HCT116 (cell line): ENCODE data around the gene SIRPD. TPM values are rescaled to one million over a fixed set of nuclear protein-coding genes. Genes with fewer than 3 reads are reported as not detected.

ENCODE experiments used
- ATAC-seq: fragments of 200-7000 bp; cut with Tn5 transposase; 2 replicates; pipeline ENCODE4 v1.9.1; 2020; ENCODE audit warnings: mild to moderate bottlenecking, moderate library complexity
- BruUV-seq: library from RNA; stranded (reverse); fragments of 400-500 nt; replicated peaks from 2 replicates; lab custom pipeline; 2021; lab: Mats Ljungman, UMichigan
- CTCF ChIA-PET: fragments of 300-600 bp; sonication (Branson Sonifier 250); formaldehyde crosslinking; loops from one replicate; lab custom pipeline; 2021; ENCODE audit warnings: antibody characterized with exemption; lab: Charles Lee
- POLR2A ChIA-PET: fragments of 300-600, 350-600 bp; sonication (Branson Sonifier 250); formaldehyde crosslinking; loops from one replicate; lab custom pipeline; 2021; ENCODE audit warnings: antibody characterized with exemption; lab: Charles Lee
- RAD21 ChIA-PET, 2 experiments: fragments of 300-600 bp; sonication (Branson Sonifier 250); formaldehyde crosslinking; loops; one replicate each; lab custom pipeline; 2023; ENCODE audit warnings: low total read pairs in 2 of 2; ENCODE audit not compliant: uncharacterized antibody in 2 of 2, unreplicated experiment in 2 of 2, low non-redundant PET in 1 of 2; lab: Charles Lee
- DNase-seq: peaks from one replicate; pipeline ENCODE4 v3.0.0-alpha.2; 2010; ENCODE audit warnings: low read depth, low spot score
- H2AFZ ChIP-seq: fragments of 200-600 bp; shearing (Covaris generic), sonication (generic); 2 replicates; pipeline ENCODE4 v1.6.1; 2017; ENCODE audit warnings: low read depth, mixed run types, mixed read lengths, antibody characterized with exemption, low read length; ENCODE audit not compliant: poor library complexity, severe bottlenecking
- H3K27ac ChIP-seq: 2 replicates; pipeline ENCODE4 v1.5.1; 2012; ENCODE audit warnings: low read depth, low read length
- H3K27me3 ChIP-seq: fragments of 200-600 bp; sonication (generic); 2 replicates; pipeline ENCODE4 v1.6.1; 2016; ENCODE audit warnings: mixed run types, low read length, mixed read lengths; ENCODE audit not compliant: insufficient read depth
- H3K36me3 ChIP-seq, 2 experiments: fragments of 200-500 bp in 1 of 2; fragments of 200-600 bp in 1 of 2; sonication (Bioruptor generic) in 1 of 2; sonication (generic) in 1 of 2; 2 replicates each; pipeline versions ENCODE4 v1.5.1 to v1.6.1; 2014 to 2016; ENCODE audit warnings: low read length in 2 of 2, inconsistent platforms in 1 of 2, mixed read lengths in 1 of 2, mixed run types in 1 of 2; ENCODE audit not compliant: insufficient read depth in 2 of 2, control insufficient read depth in 1 of 2
- H3K4me1 ChIP-seq, 2 experiments: fragments of 200-600 bp in 1 of 2; sonication (generic) in 1 of 2; 2 replicates each; pipeline versions ENCODE4 v1.5.1 to v1.6.1; 2012 to 2017; ENCODE audit warnings: low read length in 2 of 2, inconsistent platforms in 1 of 2, mild to moderate bottlenecking in 1 of 2, mixed read lengths in 1 of 2, mixed run types in 1 of 2, moderate library complexity in 1 of 2; ENCODE audit not compliant: insufficient read depth in 2 of 2, control insufficient read depth in 1 of 2
- H3K4me2 ChIP-seq: fragments of 200-600 bp; sonication (generic); 2 replicates; pipeline ENCODE4 v1.6.1; 2017; ENCODE audit warnings: mixed run types, low read length, mixed read lengths
- H3K4me3 ChIP-seq, 2 experiments: fragments of 200-600 bp in 1 of 2; sonication (generic) in 1 of 2; replicated peaks in 1 of 2; 2 replicates each; pipeline ENCODE4 v1.5.1; 2011 to 2016; ENCODE audit warnings: low read length in 2 of 2, control low read depth in 1 of 2, low read depth in 1 of 2, mild to moderate bottlenecking in 1 of 2, mixed read lengths in 1 of 2, mixed run types in 1 of 2
- H3K79me2 ChIP-seq: fragments of 200-600 bp; sonication (generic); 2 replicates; pipeline ENCODE4 v1.6.1; 2017; ENCODE audit warnings: mild to moderate bottlenecking, mixed run types, low read length, moderate library complexity, mixed read lengths; ENCODE audit not compliant: insufficient read depth
- H3K9ac ChIP-seq: fragments of 200-600 bp; sonication (generic); 2 replicates; pipeline ENCODE4 v1.6.1; 2016; ENCODE audit warnings: low read length, mixed read lengths
- H3K9me2 ChIP-seq: fragments of 200-600 bp; sonication (generic), shearing (Covaris generic); 2 replicates; pipeline ENCODE4 v1.6.1; 2017; ENCODE audit warnings: mixed run types, mild to moderate bottlenecking, moderate library complexity; ENCODE audit not compliant: insufficient read depth
- H3K9me3 ChIP-seq, 2 experiments: fragments of 200-500 bp in 1 of 2; fragments of 200-600 bp in 1 of 2; sonication (Bioruptor generic) in 1 of 2; sonication (generic) in 1 of 2; 2 replicates each; pipeline ENCODE4 v1.6.1; 2014 to 2017; ENCODE audit warnings: low read length in 2 of 2, mixed read lengths in 2 of 2, inconsistent platforms in 1 of 2, low read depth in 1 of 2, mild to moderate bottlenecking in 1 of 2, mixed run types in 1 of 2, moderate library complexity in 1 of 2; ENCODE audit not compliant: control insufficient read depth in 1 of 2, insufficient read depth in 1 of 2
- H4K20me1 ChIP-seq: fragments of 200-600 bp; sonication (generic), shearing (Covaris generic); 2 replicates; pipeline ENCODE4 v1.6.1; 2017; ENCODE audit warnings: mixed run types, mild to moderate bottlenecking, moderate library complexity; ENCODE audit not compliant: insufficient read depth
- CTCF ChIP-seq, 3 experiments: fragments of 200-600 bp in 1 of 3; sonication (generic) in 1 of 3; IDR thresholded peaks in 2 of 3; conservative IDR thresholded peaks in 1 of 3; 2 replicates each; pipeline ENCODE4 v1.5.1; 2012 to 2017; ENCODE audit warnings: low read depth in 2 of 3, low read length in 2 of 3, antibody characterized with exemption in 1 of 3, borderline replicate concordance in 1 of 3, control low read depth in 1 of 3, mild to moderate bottlenecking in 1 of 3, mixed read lengths in 1 of 3, mixed run types in 1 of 3, moderate library complexity in 1 of 3; ENCODE audit not compliant: insufficient read depth in 1 of 3
- EGR1 ChIP-seq: IDR thresholded peaks from 2 replicates; pipeline ENCODE4 v1.6.1; 2012; ENCODE audit warnings: low read depth
- POLR2A ChIP-seq: IDR thresholded peaks from 2 replicates; pipeline ENCODE4 v1.7.0; 2011; ENCODE audit warnings: borderline replicate concordance; ENCODE audit not compliant: insufficient read depth, insufficient read length; ENCODE audit errors: extremely low read depth
- SIN3A ChIP-seq: IDR thresholded peaks from 2 replicates; pipeline ENCODE4 v1.6.1; 2012; ENCODE audit warnings: low read depth
- TCF7L2 ChIP-seq: IDR thresholded peaks from 2 replicates; pipeline ENCODE4 v1.7.0; 2011; ENCODE audit warnings: borderline replicate concordance, inconsistent platforms; ENCODE audit not compliant: insufficient read depth, insufficient read length; ENCODE audit errors: extremely low read depth
- YY1 ChIP-seq: IDR thresholded peaks from 2 replicates; pipeline ENCODE4 v1.6.1; 2011; ENCODE audit warnings: low read length, low read depth, moderate library complexity, mild to moderate bottlenecking; ENCODE audit not compliant: insufficient replicate concordance; ENCODE audit errors: extremely low read depth
- ZBTB33 ChIP-seq: IDR thresholded peaks from 2 replicates; pipeline ENCODE4 v1.6.1; 2011; ENCODE audit warnings: mild to moderate bottlenecking, low read length, moderate library complexity; ENCODE audit not compliant: insufficient replicate concordance; ENCODE audit errors: extremely low read depth
- intact Hi-C: fragments of 100-400 bp; cut with micrococcal nuclease; formaldehyde crosslinking; loops from 2 replicates; pipeline ENCODE4 v1.10.0; 2022
- total RNA-seq: library from RNA; stranded (reverse); gene quantifications from one replicate; pipeline ENCODE4 v1.2.1, GENCODE V29; 2021; ENCODE audit not compliant: unreplicated experiment

SIRPD gene
- total RNA-seq, 1 experiment from 2014 or later: not detected

GRCh38 chr20:1579488-1579887, 22.0 kb upstream of the SIRPD start:
- DNase-seq (no peak), ATAC-seq (no peak)
- no peak overlapping the region for H3K27ac ChIP-seq
- no peak overlapping the region for H3K9ac ChIP-seq
- no peaks in the 10 kb centered on the region for H4K20me1 ChIP-seq
- RAD21 ChIA-PET: no interaction called here
- intact Hi-C loops: loop anchor here (1.0 kb wide), 1 partner anchor 36 kb away; no protein-coding TSS in a partner anchor
- H3K4me1 ChIP-seq: no peaks in the 10 kb centered on the region
- H3K9me3 ChIP-seq: no peaks in the 10 kb centered on the region
- no TSS peak for BruUV-seq
- no peak overlapping the region for H3K4me2 ChIP-seq
- H3K27me3 ChIP-seq: no peaks in the 10 kb centered on the region
- H3K79me2 ChIP-seq: no peaks in the 10 kb centered on the region
- no peaks in the 10 kb centered on the region for H3K36me3 ChIP-seq
- no peaks in the 10 kb centered on the region for H3K9me2 ChIP-seq
- POLR2A ChIA-PET: no interaction called here
- TF ChIP-seq EGR1 (no peak), SIN3A (no peak), POLR2A (no peak), CTCF (IDR thresholded peaks at IDR 0.05 in 2 of 3, conservative IDR thresholded peaks at IDR 0.05 in 1 of 3; ENCODE audit: borderline replicate concordance in 1 of 3, insufficient read depth in 1 of 3, low read depth in 2 of 3, low read length in 2 of 3) (no peak), ZBTB33 (no peak), YY1 (no peak), TCF7L2 (no peak)
- no peak overlapping the region for H3K4me3 ChIP-seq
- CTCF ChIA-PET: no interaction called here
- H2AFZ ChIP-seq: no peak overlapping the region
